Retinal pigment epithelial cell (primary cell): ENCODE data around the gene KAT6B.

Source experiments
- DNase-seq: peaks from one replicate; pipeline ENCODE4 v3.0.0-alpha.2; 2010; ENCODE audit warnings: low read depth
- H3K4me3 ChIP-seq: 2 replicates; pipeline ENCODE4 v1.5.1; 2011; ENCODE audit warnings: mild to moderate bottlenecking, low read length, control low read depth, moderate library complexity
- TF ChIP-seq, protein P1 (sequence below): conservative IDR thresholded peaks from 2 replicates; pipeline ENCODE4 v1.5.1; 2011; ENCODE audit warnings: low read depth, low read length, control low read depth, inconsistent platforms

The KAT6B gene

DNA sequence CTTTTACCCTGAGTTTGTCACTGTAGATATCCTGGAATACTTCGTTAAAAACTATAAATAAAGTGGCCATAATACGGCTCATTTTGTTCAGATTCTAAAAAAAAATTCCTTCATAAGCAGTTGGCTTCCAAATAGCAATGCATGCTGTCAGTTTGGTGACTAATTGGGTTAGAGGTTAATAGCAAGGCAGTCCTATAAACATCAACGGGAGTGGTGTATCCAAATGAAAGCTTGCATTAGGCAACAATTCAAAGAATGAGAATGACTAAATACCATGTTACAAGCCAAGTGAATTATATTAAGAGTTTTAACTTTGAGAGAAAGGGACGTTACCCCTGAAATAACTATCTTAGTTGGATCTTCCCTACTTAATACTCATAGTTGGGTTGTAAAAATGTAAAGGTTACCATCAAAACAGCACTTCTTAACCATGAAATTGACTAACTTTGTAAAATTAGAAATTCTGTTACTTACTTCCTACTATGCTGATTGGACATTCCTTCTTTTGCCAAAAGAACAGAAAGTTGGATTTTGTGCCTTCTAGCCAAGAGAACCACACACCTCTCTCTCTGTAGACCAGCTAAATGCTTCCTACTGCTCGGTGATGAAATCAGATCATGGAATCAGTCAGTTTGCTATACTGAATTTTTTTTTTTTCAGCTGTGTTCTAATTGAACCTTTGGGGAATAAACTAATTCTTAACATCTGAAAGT is 98.0 kb downstream of the KAT6B start:
- DNase-seq = peak; percentile 94
- TF ChIP-seq, protein P1, sequence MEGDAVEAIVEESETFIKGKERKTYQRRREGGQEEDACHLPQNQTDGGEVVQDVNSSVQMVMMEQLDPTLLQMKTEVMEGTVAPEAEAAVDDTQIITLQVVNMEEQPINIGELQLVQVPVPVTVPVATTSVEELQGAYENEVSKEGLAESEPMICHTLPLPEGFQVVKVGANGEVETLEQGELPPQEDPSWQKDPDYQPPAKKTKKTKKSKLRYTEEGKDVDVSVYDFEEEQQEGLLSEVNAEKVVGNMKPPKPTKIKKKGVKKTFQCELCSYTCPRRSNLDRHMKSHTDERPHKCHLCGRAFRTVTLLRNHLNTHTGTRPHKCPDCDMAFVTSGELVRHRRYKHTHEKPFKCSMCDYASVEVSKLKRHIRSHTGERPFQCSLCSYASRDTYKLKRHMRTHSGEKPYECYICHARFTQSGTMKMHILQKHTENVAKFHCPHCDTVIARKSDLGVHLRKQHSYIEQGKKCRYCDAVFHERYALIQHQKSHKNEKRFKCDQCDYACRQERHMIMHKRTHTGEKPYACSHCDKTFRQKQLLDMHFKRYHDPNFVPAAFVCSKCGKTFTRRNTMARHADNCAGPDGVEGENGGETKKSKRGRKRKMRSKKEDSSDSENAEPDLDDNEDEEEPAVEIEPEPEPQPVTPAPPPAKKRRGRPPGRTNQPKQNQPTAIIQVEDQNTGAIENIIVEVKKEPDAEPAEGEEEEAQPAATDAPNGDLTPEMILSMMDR = no peak

DNA sequence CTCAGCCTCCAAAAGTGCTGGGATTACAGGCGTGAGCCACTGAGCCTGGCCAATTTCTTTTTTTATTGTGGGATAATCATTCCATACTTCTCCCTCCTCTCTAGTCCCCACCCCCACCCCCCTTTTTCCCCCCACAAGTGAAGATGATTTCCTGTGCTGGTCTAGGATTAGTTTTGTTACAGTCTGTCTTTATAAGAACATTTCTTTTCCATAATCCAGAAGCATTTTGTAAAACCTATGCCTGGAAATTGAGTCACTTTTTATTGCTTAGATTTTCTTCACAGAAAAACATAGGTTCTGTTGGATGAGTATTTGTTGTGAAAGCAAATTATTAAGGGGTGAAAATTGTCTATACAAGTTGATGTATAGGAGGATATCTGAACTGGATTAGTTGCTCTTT is 98.9 kb downstream of the KAT6B start:
- TF ChIP-seq, protein P1 = no peak
- H3K4me3 ChIP-seq = no peak overlapping the region

More for the DNA sequence above, 98.0 kb downstream of the KAT6B start:
- H3K4me3 ChIP-seq = peak overlapping the region; percentile 0

DNA sequence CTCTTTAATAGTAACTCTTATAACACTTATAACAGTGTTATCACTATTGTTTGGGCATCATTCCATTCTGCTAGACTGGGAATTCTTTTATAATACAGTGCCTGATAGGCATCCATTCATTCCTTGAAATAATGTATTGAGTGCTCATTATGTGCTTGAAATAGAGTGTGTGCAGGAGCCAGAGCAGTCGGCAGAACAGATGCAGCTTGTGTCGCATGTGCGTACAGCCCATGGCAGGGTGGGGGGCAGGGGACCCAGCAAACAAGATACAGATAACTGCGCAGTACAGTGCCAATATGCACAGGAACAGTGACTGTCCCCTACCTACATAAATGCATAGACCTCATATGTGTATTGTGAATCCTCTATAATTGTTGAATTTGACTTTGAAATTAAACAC is 99.3 kb downstream of the KAT6B start:
- TF ChIP-seq, protein P1 = no peak
- H3K4me3 ChIP-seq = no peak overlapping the region
- DNase-seq = no peak

More for the DNA sequence above, 98.9 kb downstream of the KAT6B start:
- DNase-seq = no peak

DNA sequence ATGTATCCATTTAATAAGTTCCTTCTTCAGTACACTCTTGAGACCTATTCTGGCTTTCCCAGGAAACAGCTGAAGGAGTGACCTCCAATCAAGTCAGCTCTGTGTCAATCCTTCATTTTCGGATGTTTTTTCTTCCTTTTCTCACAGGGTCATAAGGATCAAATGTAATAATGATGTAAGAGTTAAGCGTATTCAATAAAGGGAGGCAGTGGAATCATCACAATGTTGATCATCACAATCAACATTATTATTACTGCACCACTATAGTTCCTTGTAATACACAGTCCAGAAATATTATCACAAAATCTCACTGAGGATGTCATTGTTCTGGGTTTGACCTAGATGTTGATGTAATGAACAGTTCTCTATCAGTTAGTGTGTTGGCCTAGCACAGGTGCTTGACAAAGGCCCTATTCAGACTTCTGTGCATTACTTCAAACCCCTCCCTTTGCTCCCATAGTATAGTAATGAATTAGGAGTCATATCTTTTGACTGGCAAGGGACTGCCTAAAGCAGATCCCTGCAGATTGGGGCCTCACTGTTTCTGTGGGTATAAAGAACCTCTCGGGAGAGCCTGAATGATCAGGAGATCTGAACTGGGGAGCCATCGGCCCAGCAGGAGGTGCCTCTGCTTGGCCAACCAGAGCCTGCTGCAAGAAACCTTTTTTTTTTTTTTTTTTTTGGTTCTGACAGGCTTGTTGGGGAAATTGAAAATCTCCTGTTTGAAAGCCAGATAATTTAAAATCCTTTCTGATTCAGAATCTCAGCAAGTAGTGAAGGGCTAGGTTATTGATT is 100.6 kb downstream of the KAT6B start:
- TF ChIP-seq, protein P1 = no peak
- no peak overlapping the region for H3K4me3 ChIP-seq

DNA sequence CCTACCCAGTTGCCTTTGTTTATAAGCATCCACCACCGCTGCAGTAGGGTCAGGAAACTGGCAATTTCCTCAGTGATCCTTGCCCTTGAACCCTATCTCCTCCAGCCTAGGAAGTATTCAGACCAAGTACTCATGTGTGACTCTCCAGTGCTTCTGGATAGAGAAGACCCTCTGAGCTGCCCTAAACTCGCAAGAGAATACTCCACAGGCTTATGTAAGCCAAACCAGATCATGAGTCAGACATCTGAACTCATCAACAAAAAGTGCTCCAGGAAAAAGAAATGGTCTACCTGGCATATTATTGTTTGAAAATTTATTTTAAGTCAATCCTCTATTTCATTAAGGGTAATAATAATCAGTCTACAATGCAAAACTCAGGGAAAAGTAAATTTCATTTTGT is 101.3 kb downstream of the KAT6B start:
- TF ChIP-seq, protein P1 = no peak
- H3K4me3 ChIP-seq = no peak overlapping the region
- no peak for DNase-seq

More for the DNA sequence above, 100.6 kb downstream of the KAT6B start:
- DNase-seq = no peak

DNA sequence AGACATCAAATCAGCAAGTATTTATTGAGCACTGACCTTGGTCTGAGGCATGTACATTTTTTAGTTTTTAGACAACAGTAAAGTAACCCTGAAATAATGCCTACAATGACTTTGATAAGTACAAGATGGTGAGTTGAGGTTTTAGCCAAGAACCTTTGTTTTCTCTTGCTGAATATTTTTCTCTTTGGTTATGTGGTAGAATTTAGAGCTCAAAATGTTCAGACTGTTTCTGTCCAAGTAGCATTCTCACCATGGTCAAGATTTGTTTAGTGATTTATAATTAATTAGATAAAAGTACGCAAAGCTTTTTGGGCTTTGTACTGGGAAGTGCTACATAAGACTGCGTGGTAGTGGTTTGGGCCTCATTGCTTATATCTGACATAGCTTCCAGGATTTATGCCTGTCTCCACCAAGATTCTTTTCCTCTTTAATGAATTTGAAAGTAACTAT is 102.4 kb downstream of the KAT6B start:
- H3K4me3 ChIP-seq = no peak overlapping the region
- TF ChIP-seq, protein P1 = no peak
- DNase-seq = no peak
